Stomach (tissue), 9 donors: ENCODE data around the gene GLRX5. TPM values are rescaled to one million over a fixed set of nuclear protein-coding genes. Genes with fewer than 3 reads are reported as not detected.

Experiments used
- DNase-seq, 2 donors: peaks; one replicate each; pipeline versions ENCODE4 v3.0.0 to v3.0.0-alpha.2; 2013 to 2019
- H3K27ac ChIP-seq, 5 donors: fragments of 200-600 bp in 4 of 5; sonication (generic) in 4 of 5; one replicate each; pipeline ENCODE4 v1.5.1; 2013 to 2019; ENCODE audit warnings: mild to moderate bottlenecking in 1 of 5, moderate library complexity in 1 of 5
- H3K27me3 ChIP-seq, 3 donors: fragments of 200-600 bp; sonication (generic); one replicate each; pipeline ENCODE4 v1.5.1; 2017 to 2019; ENCODE audit warnings: mixed run types in 1 of 3
- H3K36me3 ChIP-seq, 4 donors: fragments of 200-600 bp; sonication (generic); 1 replicate in 3 of 4; 2 replicates in 1 of 4; pipeline ENCODE4 v1.5.1; 2016 to 2019
- H3K4me1 ChIP-seq, 4 donors: fragments of 200-600 bp; sonication (generic); one replicate each; pipeline ENCODE4 v1.5.1; 2016 to 2019
- H3K4me3 ChIP-seq, 4 donors: fragments of 200-600 bp; sonication (generic) in 3 of 4; one replicate each; pipeline ENCODE4 v1.5.1; 2016 to 2019; ENCODE audit warnings: mild to moderate bottlenecking in 1 of 4
- H3K9me3 ChIP-seq, 4 donors: fragments of 200-600 bp; sonication (generic); one replicate each; pipeline ENCODE4 v1.5.1; 2016 to 2019
- CTCF ChIP-seq, 7 experiments: fragments of 450-650 bp in 4 of 7; fragments of 200-600 bp in 3 of 7; sonication (generic) in 3 of 7; IDR thresholded peaks; one replicate each; pipeline ENCODE4 v1.5.1; 2016 to 2019; ENCODE audit warnings: antibody characterized with exemption in 7 of 7, control low read depth in 2 of 7, mild to moderate bottlenecking in 1 of 7
- EP300 ChIP-seq: sonication (generic); formaldehyde crosslinking; IDR thresholded peaks from one replicate; pipeline ENCODE4 v1.6.1; 2017; ENCODE audit warnings: antibody characterized with exemption
- POLR2A ChIP-seq, 4 donors: fragments of 450-650 bp; IDR thresholded peaks; one replicate each; pipeline ENCODE4 v1.6.1; 2016; ENCODE audit warnings: antibody characterized with exemption in 4 of 4, control low read depth in 2 of 4, mild to moderate bottlenecking in 1 of 4, moderate library complexity in 1 of 4
- POLR2AphosphoS5 ChIP-seq, 3 donors: sonication (generic); formaldehyde crosslinking; IDR thresholded peaks; one replicate each; pipeline ENCODE4 v1.6.1; 2016; ENCODE audit warnings: antibody characterized with exemption in 3 of 3
- WGBS, 5 donors: extraction: QIAGEN DNeasy Blood & Tissue Kit in 3 of 5; methylation state at CpG; one replicate each; pipeline versions ENCODE4 v1.1.5 to v1.1.7; 2013 to 2018; 5-methylcytosine and 5-hydroxymethylcytosine counted together
- intact Hi-C: fragments of 100-400 bp; cut with DNase I; formaldehyde crosslinking; loops from one replicate; pipeline ENCODE4 v1.15.1; 2023; ENCODE audit warnings: low total_unique reads
- polyA plus RNA-seq, 3 donors: library from polyadenylated mRNA; stranded (reverse); fragments of 200-250 nt; gene quantifications; one replicate each; pipeline ENCODE4 v1.2.3, GENCODE V29; 2013
- total RNA-seq, 5 donors: library from RNA; depleted of rRNA; stranded (reverse); fragments of >200 nt; gene quantifications; one replicate each; pipeline versions ENCODE4 v1.1.0 to v1.2.3, GENCODE V29; 2014 to 2016
- donor health status: healthy with polysubstance abuse.
- donor health status: Bipolar disorder and iron deficiency.
- donor health status: healthy.

GLRX5 gene
- total and polyA plus RNA-seq, 8 donors: 29.5 to 316 (median 40.5) TPM

- H3K4me3 ChIP-seq: no peak overlapping the region
- H3K27me3 ChIP-seq: no peaks in the 10 kb centered on the region
- WGBS, 5 donors: 64 to 71% (median 70%) methylated on average over 13 of the region's 13 CpGs
- no peaks in the 10 kb centered on the region for H3K9me3 ChIP-seq
- intact Hi-C loops: no loop called here
- peak overlapping the region in 4 of 5 donors; percentile 2 to 57 (median 32) for H3K27ac ChIP-seq
- DNase-seq: no peak
- peaks cover 18 to 64% (median 57%) of the 10 kb centered on the region in 4 donors for H3K4me1 ChIP-seq
- peaks cover 0 to 7% (median 3%) of the 10 kb centered on the region in 4 donors for H3K36me3 ChIP-seq
- TF ChIP-seq CTCF (IDR thresholded peaks at IDR 0.05) (no peak), EP300 (no peak), POLR2A (IDR thresholded peaks at IDR 0.05) (no peak), POLR2AphosphoS5 (IDR thresholded peaks at IDR 0.05) (no peak)
These were observed 4.2 kb upstream of the GLRX5 start for GRCh38 chr14:95530473-95531276.

GRCh38 chr14:95531473-95531872, 3.4 kb upstream of the GLRX5 start:
- no peak overlapping the region for H3K4me3 ChIP-seq
- peaks cover 0 to 7% (median 3%) of the 10 kb centered on the region in 4 donors for H3K36me3 ChIP-seq
- H3K4me1 ChIP-seq: peaks cover 26 to 65% (median 60%) of the 10 kb centered on the region in 4 donors
- TF ChIP-seq EP300: no peak
- no peak for TF ChIP-seq POLR2A (IDR thresholded peaks at IDR 0.05)
- TF ChIP-seq POLR2AphosphoS5 (IDR thresholded peaks at IDR 0.05): peak in 2 of 3 donors; percentile 15 to 37
- no peak for TF ChIP-seq CTCF (IDR thresholded peaks at IDR 0.05)
- H3K9me3 ChIP-seq: no peaks in the 10 kb centered on the region
- intact Hi-C loops: no loop called here
- H3K27ac ChIP-seq: peak overlapping the region in 2 of 5 donors; percentile 49 to 57
- H3K27me3 ChIP-seq: no peaks in the 10 kb centered on the region
- WGBS, 5 donors: 15 to 32% (median 18%) methylated on average over 3 of the region's 3 CpGs
- DNase-seq: no peak

- Histone ChIP-seq H3K9me3 (no peaks in the 10 kb centered on the region), H3K4me1 (peaks cover 30 to 65% (median 61%) of the 10 kb centered on the region in 4 donors), H3K27me3 (no peaks in the 10 kb centered on the region), H3K27ac (peak overlapping the region in 2 of 5 donors; percentile 38 to 57), H3K4me3 (peak overlapping the region in 1 of 4 donors; percentile 98), H3K36me3 (peaks cover 0 to 7% (median 3%) of the 10 kb centered on the region in 4 donors)
- DNase-seq: no peak
- no peak for TF ChIP-seq POLR2AphosphoS5 (IDR thresholded peaks at IDR 0.05)
- TF ChIP-seq POLR2A (IDR thresholded peaks at IDR 0.05): no peak
- WGBS, 5 donors: 26 to 50% (median 30%) methylated on average over 3 of the region's 3 CpGs
- intact Hi-C loops: no loop called here
These were observed 2.9 kb upstream of the GLRX5 start for GRCh38 chr14:95531969-95532368.

- Histone ChIP-seq H3K27ac (peak overlapping the region; percentile 32 to 93 (median 90)), H3K36me3 (peaks cover 0 to 7% (median 3%) of the 10 kb centered on the region in 4 donors), H3K4me3 (peak overlapping the region; percentile 68 to 98 (median 96)), H3K9me3 (no peaks in the 10 kb centered on the region), H3K27me3 (no peaks in the 10 kb centered on the region), H3K4me1 (peaks cover 42 to 70% (median 64%) of the 10 kb centered on the region in 4 donors)
- DNase-seq: peak in 1 of 2 donors; percentile 59
- WGBS, 5 donors: 3 to 6% (median 3%) methylated on average over 10 of the region's 10 CpGs
- intact Hi-C loops: no loop called here
- no peak for TF ChIP-seq CTCF (IDR thresholded peaks at IDR 0.05)
These were observed 1.4 kb upstream of the GLRX5 start for GRCh38 chr14:95533391-95533821.
